H9 (cell line): ENCODE results near the gene TBC1D5. TPM values are rescaled to one million over a fixed set of nuclear protein-coding genes. Genes with fewer than 3 reads are reported as not detected.

Source experiments
- DNase-seq: peaks from one replicate; pipeline ENCODE4 v3.0.0-alpha.2; 2017
- H2AFZ ChIP-seq: one replicate; pipeline ENCODE4 v1.6.1; 2013; ENCODE audit warnings: mild to moderate bottlenecking, low read length, control low read depth, moderate library complexity
- H2AK5ac ChIP-seq: 2 replicates; pipeline ENCODE4 v1.6.1; 2013; ENCODE audit warnings: low read length, control low read depth, mixed read lengths; ENCODE audit not compliant: insufficient read length
- H2BK120ac ChIP-seq: one replicate; pipeline ENCODE4 v1.6.1; 2013; ENCODE audit warnings: low read depth, mild to moderate bottlenecking, low read length, control low read depth, inconsistent platforms; ENCODE audit not compliant: poor library complexity, severe bottlenecking
- H2BK12ac ChIP-seq: 2 replicates; pipeline ENCODE4 v1.6.1; 2013; ENCODE audit warnings: low read length, control low read depth, mixed read lengths, low read depth; ENCODE audit not compliant: insufficient read length
- H2BK15ac ChIP-seq: 2 replicates; pipeline ENCODE4 v1.6.1; 2013; ENCODE audit warnings: low read depth, low read length, control low read depth
- H2BK20ac ChIP-seq: one replicate; pipeline ENCODE4 v1.6.1; 2013; ENCODE audit warnings: low read depth, mild to moderate bottlenecking, low read length, control low read depth, inconsistent platforms; ENCODE audit not compliant: poor library complexity, severe bottlenecking
- H2BK5ac ChIP-seq: 2 replicates; pipeline ENCODE4 v1.6.1; 2013; ENCODE audit warnings: low read length, control low read depth, mixed read lengths; ENCODE audit not compliant: insufficient read length
- H3K14ac ChIP-seq: 2 replicates; pipeline ENCODE4 v1.6.1; 2013; ENCODE audit warnings: low read length, control low read depth; ENCODE audit not compliant: insufficient read depth
- H3K18ac ChIP-seq: 2 replicates; pipeline ENCODE4 v1.6.1; 2013; ENCODE audit warnings: low read depth, mild to moderate bottlenecking, mixed read lengths, low read length, control low read depth; ENCODE audit not compliant: insufficient read length
- H3K23ac ChIP-seq: 2 replicates; pipeline ENCODE4 v1.6.1; 2013; ENCODE audit warnings: low read length, control low read depth, mixed read lengths, low read depth; ENCODE audit not compliant: insufficient read length
- H3K23me2 ChIP-seq: 2 replicates; pipeline ENCODE4 v1.6.1; 2013; ENCODE audit warnings: low read depth, mild to moderate bottlenecking, mixed read lengths, low read length, control low read depth; ENCODE audit not compliant: insufficient read length, poor library complexity, severe bottlenecking
- H3K27ac ChIP-seq: 2 replicates; pipeline ENCODE4 v1.5.1; 2013; ENCODE audit warnings: low read length, control low read depth, mixed read lengths, low read depth; ENCODE audit not compliant: insufficient read length
- H3K27me3 ChIP-seq: 2 replicates; pipeline ENCODE4 v1.6.1; 2013; ENCODE audit warnings: low read length, control low read depth, inconsistent platforms; ENCODE audit not compliant: insufficient read depth
- H3K4ac ChIP-seq: 2 replicates; pipeline ENCODE4 v1.6.1; 2013; ENCODE audit warnings: low read depth, mild to moderate bottlenecking, control low read depth, inconsistent platforms, low read length, moderate library complexity
- H3K4me1 ChIP-seq: 2 replicates; pipeline ENCODE4 v1.6.1; 2013; ENCODE audit warnings: low read length, control low read depth, inconsistent platforms; ENCODE audit not compliant: insufficient read depth
- H3K4me2 ChIP-seq: 2 replicates; pipeline ENCODE4 v1.6.1; 2013; ENCODE audit warnings: low read length, control low read depth, mixed read lengths; ENCODE audit not compliant: insufficient read length, insufficient read depth
- H3K56ac ChIP-seq: 2 replicates; pipeline ENCODE4 v1.6.1; 2013; ENCODE audit warnings: low read depth, mild to moderate bottlenecking, mixed read lengths, low read length, control low read depth; ENCODE audit not compliant: insufficient read length
- H3K79me1 ChIP-seq: 2 replicates; pipeline ENCODE4 v1.6.1; 2013; ENCODE audit warnings: low read depth, mild to moderate bottlenecking, moderate library complexity, low read length, control low read depth, inconsistent platforms; ENCODE audit not compliant: insufficient read depth, poor library complexity, severe bottlenecking
- H3K79me2 ChIP-seq: 2 replicates; pipeline ENCODE4 v1.6.1; 2013; ENCODE audit warnings: low read length, control low read depth, inconsistent platforms; ENCODE audit not compliant: insufficient read depth
- H3K9ac ChIP-seq: 2 replicates; pipeline ENCODE4 v1.6.1; 2013; ENCODE audit warnings: low read length, control low read depth, mixed read lengths; ENCODE audit not compliant: insufficient read length; ENCODE audit errors: extremely low read depth
- H3K9me3 ChIP-seq: one replicate; pipeline ENCODE4 v1.6.1; 2013; ENCODE audit warnings: low read depth, low read length, inconsistent platforms; ENCODE audit not compliant: control insufficient read depth
- H3T11ph ChIP-seq: one replicate; pipeline ENCODE4 v1.6.1; 2013; ENCODE audit warnings: mild to moderate bottlenecking, low read length, control low read depth, inconsistent platforms
- H4K20me1 ChIP-seq: one replicate; pipeline ENCODE4 v1.6.1; 2013; ENCODE audit not compliant: control insufficient read depth, insufficient read length, insufficient read depth
- H4K5ac ChIP-seq: 2 replicates; pipeline ENCODE4 v1.6.1; 2013; ENCODE audit warnings: low read depth, mild to moderate bottlenecking, mixed read lengths, low read length, control low read depth; ENCODE audit not compliant: insufficient read length
- H4K8ac ChIP-seq: replicated peaks from 2 replicates; pipeline ENCODE4 v1.6.1; 2013; ENCODE audit warnings: low read length, control low read depth, mixed read lengths, low read depth; ENCODE audit not compliant: insufficient read length
- H4K91ac ChIP-seq: 2 replicates; pipeline ENCODE4 v1.6.1; 2013; ENCODE audit warnings: low read depth, mild to moderate bottlenecking, moderate library complexity, mixed read lengths, low read length, control low read depth; ENCODE audit not compliant: insufficient read length
- H3K27ac Mint-ChIP-seq, 3 experiments: 2 replicates in 2 of 3; 3 replicates in 1 of 3; pipeline ENCODE4 v1.8.0; 2020 to 2021; ENCODE audit warnings: mixed read lengths in 3 of 3, mild to moderate bottlenecking in 1 of 3, moderate library complexity in 1 of 3
- H3K27me3 Mint-ChIP-seq: 2 replicates; pipeline ENCODE4 v1.8.0; 2021; ENCODE audit warnings: low read depth, mild to moderate bottlenecking, moderate library complexity, mixed read lengths
- H3K36me3 Mint-ChIP-seq, 3 experiments: 2 replicates in 2 of 3; 3 replicates in 1 of 3; pipeline ENCODE4 v1.8.0; 2020 to 2021; ENCODE audit warnings: low read depth in 3 of 3, mixed read lengths in 3 of 3; ENCODE audit not compliant: insufficient read depth in 1 of 3
- H3K4me1 Mint-ChIP-seq, 2 experiments: 2 replicates each; pipeline ENCODE4 v1.8.0; 2020; ENCODE audit warnings: mixed read lengths in 2 of 2
- H3K4me3 Mint-ChIP-seq, 2 experiments: 2 replicates in 1 of 2; 3 replicates in 1 of 2; pipeline ENCODE4 v1.8.0; 2020 to 2021; ENCODE audit warnings: mild to moderate bottlenecking in 2 of 2, mixed read lengths in 2 of 2, moderate library complexity in 1 of 2
- H3K9me3 Mint-ChIP-seq, 2 experiments: 2 replicates in 1 of 2; 3 replicates in 1 of 2; pipeline ENCODE4 v1.8.0; 2020; ENCODE audit warnings: mild to moderate bottlenecking in 2 of 2, mixed read lengths in 2 of 2, moderate library complexity in 1 of 2
- CTCF ChIP-seq: fragments of 200-600 bp; sonication (generic); conservative IDR thresholded peaks from 3 replicates; pipeline ENCODE4 v1.8.0; 2021; ENCODE audit warnings: antibody characterized with exemption, mild to moderate bottlenecking
- WGBS: extraction: QIAGEN DNeasy Blood & Tissue Kit; methylation state at CpG from one replicate; pipeline ENCODE4 v1.1.7; 2013; ENCODE audit warnings: missing lambda C conversion rate, low lambda C conversion rate, mixed read lengths; ENCODE audit not compliant: insufficient read length; ENCODE audit errors: extremely low coverage; 5-methylcytosine and 5-hydroxymethylcytosine counted together
- total RNA-seq: library from RNA; stranded (reverse); gene quantifications from 2 replicates; pipeline ENCODE4 v1.2.1, GENCODE V29; 2021

Gene TBC1D5
- total RNA-seq, 1 experiment from 2014 or later, result 25.0 TPM

GRCh38 chr3:17176757-17177156, 565.7 kb downstream of the TBC1D5 start:
- H2BK5ac ChIP-seq, result no peak overlapping the region

More at GRCh38 chr3:17176757-17177156, 565.7 kb downstream of the TBC1D5 start:
- no peak overlapping the region for H4K8ac ChIP-seq
- no peak overlapping the region for H3K4me2 ChIP-seq
- no peaks in the 10 kb centered on the region for H3K9me3 Mint-ChIP-seq
- no peaks in the 10 kb centered on the region for H3K9me3 ChIP-seq
- H3K14ac ChIP-seq, result no peak overlapping the region
- H3K27me3 Mint-ChIP-seq, result no peaks in the 10 kb centered on the region; the same call in 1 of the 2 replicates
- no peak overlapping the region for H3K27ac Mint-ChIP-seq
- H2BK12ac ChIP-seq, result no peak overlapping the region
- H3K4me3 Mint-ChIP-seq, result no peak overlapping the region
- no peak overlapping the region for H2BK15ac ChIP-seq
- no peak overlapping the region for H3T11ph ChIP-seq
- no peaks in the 10 kb centered on the region for H3K79me2 ChIP-seq
- no peak overlapping the region for H2BK120ac ChIP-seq
- no peak overlapping the region for H4K5ac ChIP-seq
- no peaks in the 10 kb centered on the region for H3K27me3 ChIP-seq
- H4K91ac ChIP-seq, result no peak overlapping the region
- DNase-seq, result no peak
- no peak overlapping the region for H3K9ac ChIP-seq
- H3K27ac ChIP-seq, result no peak overlapping the region
- H2AK5ac ChIP-seq, result no peak overlapping the region
- no peak overlapping the region for H3K18ac ChIP-seq
- H2BK20ac ChIP-seq, result no peak overlapping the region
- no peak overlapping the region for H3K4ac ChIP-seq
- WGBS, result no CpG with 5 or more reads among the region's 1 CpG
- no peaks in the 10 kb centered on the region for H3K79me1 ChIP-seq
- H4K20me1 ChIP-seq, result no peaks in the 10 kb centered on the region
- no peaks in the 10 kb centered on the region; a peak in 1 of 7 replicates for H3K36me3 Mint-ChIP-seq
- no peaks in the 10 kb centered on the region for H3K23me2 ChIP-seq
- H3K4me1 Mint-ChIP-seq, result peaks cover 0 to 7% of the 10 kb centered on the region in 2 experiments; a peak in 1 of 4 replicates
- no peaks in the 10 kb centered on the region for H3K4me1 ChIP-seq
- TF ChIP-seq CTCF, result peak; percentile 50
- H2AFZ ChIP-seq, result no peak overlapping the region
- no peak overlapping the region for H3K23ac ChIP-seq
- no peak overlapping the region for H3K56ac ChIP-seq
